Endothelial cell of umbilical vein (primary cell): Measurements from ENCODE around the gene RAMP3.
"Not testable (repeated sequence)": the region's sequence is repeated elsewhere in the genome, so short reads cannot be mapped to it uniquely, and the experiment has no call there.

ENCODE experiments used
- CTCF ChIP-seq, 2 donors: IDR thresholded peaks; 1 replicate in 1 of 2; 2 replicates in 1 of 2; pipeline ENCODE4 v1.5.1; 2011; ENCODE audit warnings: low read length in 2 of 2, mild to moderate bottlenecking in 2 of 2, moderate library complexity in 2 of 2, control low read depth in 1 of 2, inconsistent platforms in 1 of 2, low read depth in 1 of 2; ENCODE audit not compliant: insufficient read depth in 1 of 2; ENCODE audit errors: extremely low read depth in 1 of 2
- EZH2 ChIP-seq: IDR thresholded peaks from 2 replicates; pipeline ENCODE4 v1.6.1; 2012; ENCODE audit warnings: borderline replicate concordance, low read depth, mild to moderate bottlenecking, moderate library complexity, low read length, inconsistent platforms; ENCODE audit not compliant: severe bottlenecking
- JUN ChIP-seq: IDR thresholded peaks from 2 replicates; pipeline ENCODE4 v1.6.1; 2011; ENCODE audit warnings: borderline replicate concordance, low read depth; ENCODE audit not compliant: insufficient read length, insufficient read depth
- MAX ChIP-seq: IDR thresholded peaks from 2 replicates; pipeline ENCODE4 v1.6.1; 2011; ENCODE audit not compliant: insufficient read depth, insufficient read length
- POLR2A ChIP-seq: IDR thresholded peaks from 2 replicates; pipeline ENCODE4 v1.6.1; 2012; ENCODE audit warnings: low read depth, mild to moderate bottlenecking, control low read depth, low read length
- POLR2AphosphoS5 ChIP-seq: IDR thresholded peaks from 2 replicates; pipeline ENCODE4 v1.6.1; 2012; ENCODE audit warnings: low read depth, mild to moderate bottlenecking, control low read depth, low read length, moderate library complexity; ENCODE audit not compliant: insufficient read depth

GRCh38 chr7:45164271-45164670 lies 6.7 kb downstream of the RAMP3 start:
- TF ChIP-seq MAX; CTCF (IDR thresholded peaks at IDR 0.05; ENCODE audit: extremely low read depth in 1 of 2, insufficient read depth in 1 of 2, low read depth in 1 of 2, low read length in 2 of 2); JUN; POLR2AphosphoS5; EZH2; POLR2A: not testable (repeated sequence)
